Thoracic aorta (tissue), 2 donors: ENCODE measurements around the gene CXCL11. TPM values are rescaled to one million over a fixed set of nuclear protein-coding genes. Genes with fewer than 3 reads are reported as not detected.
"Not testable (repeated sequence)": the region's sequence is repeated elsewhere in the genome, so short reads cannot be mapped to it uniquely, and the experiment has no call there.

Experiments used
- ATAC-seq: fragments of 150-250 bp; one replicate; pipeline ENCODE4 v1.8.0; 2017; ENCODE audit warnings: low read depth; ENCODE audit not compliant: insufficient number of reproducible peaks, low FRiP score
- DNase-seq: peaks from one replicate; pipeline ENCODE4 v3.0.0-alpha.2; 2020; ENCODE audit warnings: low spot score
- H3K27ac ChIP-seq, 2 donors: fragments of 200-600 bp; sonication (generic); 1 replicate in 1 of 2; 2 replicates in 1 of 2; pipeline ENCODE4 v1.5.1; 2016; ENCODE audit warnings: mild to moderate bottlenecking in 2 of 2, moderate library complexity in 2 of 2
- H3K27me3 ChIP-seq: fragments of 200-600 bp; sonication (generic); replicated peaks from 2 replicates; pipeline ENCODE4 v1.6.0; 2016; ENCODE audit warnings: mild to moderate bottlenecking; ENCODE audit not compliant: insufficient read depth
- H3K36me3 ChIP-seq: fragments of 200-600 bp; sonication (generic); one replicate; pipeline ENCODE4 v1.5.1; 2016
- H3K4me1 ChIP-seq, 2 donors: fragments of 200-600 bp; sonication (generic); 1 replicate in 1 of 2; 2 replicates in 1 of 2; pipeline versions ENCODE4 v1.5.1 to v1.6.0; 2016; ENCODE audit warnings: low read depth in 2 of 2, mild to moderate bottlenecking in 1 of 2; ENCODE audit not compliant: control insufficient read depth in 1 of 2
- H3K4me3 ChIP-seq: fragments of 200-600 bp; sonication (generic); 2 replicates; pipeline ENCODE4 v1.5.1; 2016; ENCODE audit warnings: mild to moderate bottlenecking
- H3K9me3 ChIP-seq: fragments of 200-600 bp; sonication (generic); 2 replicates; pipeline ENCODE4 v1.5.1; 2016
- CTCF ChIP-seq: fragments of 200-600 bp; sonication (generic); IDR thresholded peaks from one replicate; pipeline ENCODE4 v1.5.1; 2019; ENCODE audit warnings: antibody characterized with exemption
- total RNA-seq, 2 donors: library from RNA; depleted of rRNA; stranded (reverse); fragments of >200 nt; gene quantifications; one replicate each; pipeline versions ENCODE4 v1.1.0 to v1.2.3, GENCODE V29; 2016

The CXCL11 gene
- total RNA-seq, 2 donors from 2014 or later = not detected

DNA sequence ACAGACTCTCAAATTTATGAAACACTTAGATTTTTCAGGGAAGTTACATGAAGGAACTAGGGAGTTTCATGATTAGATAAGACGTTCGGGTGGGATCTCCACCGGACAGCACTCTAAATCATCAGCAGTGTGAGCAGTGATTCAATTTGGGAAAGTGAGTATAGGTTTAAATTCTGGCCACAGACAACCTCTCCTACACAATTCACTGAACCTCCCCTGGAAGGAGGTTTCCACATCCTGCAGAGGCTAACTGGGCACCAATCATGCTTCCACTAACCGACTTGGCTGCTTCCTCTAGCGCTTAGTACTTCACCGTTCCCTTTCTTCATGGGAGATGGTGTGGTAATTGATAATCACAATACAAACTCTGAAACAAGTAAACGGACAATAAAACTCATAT is 34.2 kb downstream of the CXCL11 start:
- DNase-seq (no peak), ATAC-seq (no peak)
- no peaks in the 10 kb centered on the region for H3K36me3 ChIP-seq

DNA sequence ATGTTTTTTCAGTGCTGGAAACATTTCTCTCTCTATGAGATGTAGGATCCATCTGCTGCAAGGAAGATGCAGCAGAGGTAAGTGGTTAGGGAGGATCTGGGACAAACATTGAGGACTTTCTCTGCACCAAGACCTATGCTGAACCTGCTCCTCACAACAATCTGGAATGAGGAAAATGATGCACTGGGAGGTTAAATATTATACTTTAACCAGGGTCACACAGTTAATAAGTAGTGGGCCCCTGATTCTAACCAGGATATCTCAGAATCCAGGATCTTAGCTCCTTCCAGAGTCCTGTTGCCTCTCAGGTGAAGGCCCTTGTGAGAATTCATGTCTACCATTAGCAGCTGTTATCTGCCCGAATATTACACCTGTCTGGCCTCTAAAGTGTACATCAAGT is 35.6 kb downstream of the CXCL11 start:
- H3K27me3 ChIP-seq = no peaks in the 10 kb centered on the region
- H3K4me1 ChIP-seq = no peaks in the 10 kb centered on the region
- no peak overlapping the region for H3K27ac ChIP-seq
- DNase-seq (no peak), ATAC-seq (no peak)
- no peaks in the 10 kb centered on the region for H3K9me3 ChIP-seq
- TF ChIP-seq CTCF = no peak
- no peaks in the 10 kb centered on the region for H3K36me3 ChIP-seq
- no peak overlapping the region for H3K4me3 ChIP-seq

More for the DNA sequence above, 34.2 kb downstream of the CXCL11 start:
- Histone ChIP-seq H3K27me3 (no peaks in the 10 kb centered on the region), H3K9me3 (no peaks in the 10 kb centered on the region), H3K4me3 (no peak overlapping the region), H3K27ac (no peak overlapping the region), H3K4me1 (no peaks in the 10 kb centered on the region)
- no peak for TF ChIP-seq CTCF

DNA sequence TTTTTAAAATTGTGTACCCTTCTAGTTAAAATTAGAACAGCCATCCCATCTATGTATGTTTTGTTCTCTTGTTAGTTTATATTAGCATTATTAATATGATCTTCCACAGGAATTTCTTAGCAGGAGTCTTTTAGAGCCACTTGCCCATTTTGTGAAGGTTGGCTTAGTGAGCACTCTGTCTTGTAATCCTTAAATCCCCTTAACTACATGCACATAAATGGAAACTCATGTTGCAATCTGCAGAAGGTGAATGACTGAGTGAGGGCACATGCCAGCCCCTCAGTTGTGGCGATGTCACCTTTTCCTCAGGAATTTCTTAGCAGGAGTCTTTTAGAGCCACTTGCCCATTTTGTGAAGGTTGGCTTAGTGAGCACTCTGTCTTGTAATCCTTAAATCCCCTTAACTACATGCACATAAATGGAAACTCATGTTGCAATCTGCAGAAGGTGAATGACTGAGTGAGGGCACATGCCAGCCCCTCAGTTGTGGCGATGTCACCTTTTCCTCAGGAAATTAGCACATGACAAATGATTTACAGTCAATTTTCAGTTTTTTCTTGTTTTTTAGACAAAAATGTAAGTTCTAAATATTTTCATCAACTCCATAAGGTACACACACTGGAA is 37.2 kb downstream of the CXCL11 start:
- not testable (repeated sequence) for H3K9me3 ChIP-seq, H3K4me1 ChIP-seq, H3K36me3 ChIP-seq, H3K4me3 ChIP-seq, DNase-seq, H3K27me3 ChIP-seq, ATAC-seq, H3K27ac ChIP-seq

GRCh38 chr4:75997946-75998345 is 37.9 kb downstream of the CXCL11 start:
- ATAC-seq (no peak), DNase-seq (no peak)
- Histone ChIP-seq H3K36me3 (no peaks in the 10 kb centered on the region), H3K9me3 (no peaks in the 10 kb centered on the region), H3K27ac (no peak overlapping the region), H3K4me3 (no peak overlapping the region), H3K27me3 (no peaks in the 10 kb centered on the region), H3K4me1 (no peaks in the 10 kb centered on the region)
- no peak for TF ChIP-seq CTCF

DNA sequence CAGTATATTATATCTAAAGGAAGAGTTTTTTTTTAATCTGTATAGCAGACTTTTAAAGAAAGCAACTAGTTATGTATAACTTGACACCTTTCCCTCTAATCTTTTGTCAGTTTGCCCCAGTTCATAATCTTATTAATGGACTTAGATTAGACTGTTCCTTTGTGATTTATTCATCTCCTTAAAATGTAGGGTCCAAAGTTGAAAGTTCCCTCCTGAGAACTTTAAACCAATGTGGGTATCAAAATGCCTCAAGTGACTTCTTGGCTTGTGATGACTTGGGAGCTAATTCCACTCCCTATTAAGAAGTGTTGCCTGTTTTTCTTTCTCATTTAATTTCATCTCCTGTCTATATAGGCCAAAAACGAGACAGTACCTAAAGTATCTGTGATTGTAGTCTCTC is 38.8 kb downstream of the CXCL11 start:
- H3K4me3 ChIP-seq = no peak overlapping the region
- TF ChIP-seq CTCF = no peak
- ATAC-seq (no peak), DNase-seq (no peak)
- H3K9me3 ChIP-seq = no peaks in the 10 kb centered on the region
- H3K27me3 ChIP-seq = no peaks in the 10 kb centered on the region
- no peak overlapping the region for H3K27ac ChIP-seq
- H3K4me1 ChIP-seq = no peaks in the 10 kb centered on the region
- no peaks in the 10 kb centered on the region for H3K36me3 ChIP-seq

DNA sequence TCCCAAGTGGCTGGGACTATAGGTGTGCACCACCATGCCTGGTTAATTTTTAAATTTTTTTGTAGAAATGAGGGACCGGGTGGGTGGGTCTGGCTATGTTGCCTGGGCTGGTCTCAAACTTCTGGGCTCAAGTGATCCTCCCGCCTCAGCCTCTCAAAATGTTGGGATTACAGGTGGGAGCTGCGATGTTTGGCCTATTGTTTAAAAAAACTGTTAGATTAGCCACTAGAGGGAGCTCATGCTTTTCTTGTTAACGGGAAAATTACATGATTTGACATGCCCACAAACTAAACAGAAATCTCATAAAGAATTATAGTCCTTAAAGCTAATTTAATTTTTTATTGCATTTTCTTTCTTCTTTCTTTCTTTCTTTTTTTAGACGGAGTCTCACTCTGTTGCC is 40.1 kb downstream of the CXCL11 start:
- DNase-seq (no peak), ATAC-seq (no peak)
- no peaks in the 10 kb centered on the region for H3K36me3 ChIP-seq
- no peak overlapping the region for H3K27ac ChIP-seq
- TF ChIP-seq CTCF = peak; percentile 67
- no peaks in the 10 kb centered on the region for H3K9me3 ChIP-seq
- H3K27me3 ChIP-seq = no peaks in the 10 kb centered on the region
- H3K4me1 ChIP-seq = no peaks in the 10 kb centered on the region
- no peak overlapping the region for H3K4me3 ChIP-seq
